Activated CD4-positive, alpha-beta T cell treated with anti-CD3 and anti-CD28 coated beads for 24 hours (primary cell): ENCODE data around the gene ZBTB46.

ENCODE experiments used
- DNase-seq, 2 donors: peaks; one replicate each; pipeline ENCODE4 v3.0.0-alpha.2; 2020; ENCODE audit warnings: low read depth in 2 of 2

The ZBTB46 gene

DNA sequence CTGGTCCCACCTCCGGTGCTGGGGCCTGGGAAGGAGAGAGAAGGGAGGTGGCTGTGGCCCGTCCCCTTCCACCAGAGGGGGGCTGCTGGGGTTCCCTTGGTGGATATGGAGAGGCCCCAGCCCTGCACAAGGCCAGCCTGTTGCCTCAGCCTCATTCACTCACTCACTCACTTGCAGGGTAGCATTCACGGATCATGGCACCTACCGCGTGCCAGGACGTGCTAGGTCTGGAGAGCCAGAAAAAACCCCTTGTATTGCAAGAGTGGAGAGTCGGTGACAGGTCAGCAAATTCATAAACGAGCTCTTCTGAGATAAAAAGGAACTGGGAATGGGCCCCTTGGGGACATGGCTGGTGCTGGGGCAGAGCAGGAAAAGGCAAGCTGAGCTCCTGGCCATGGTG is 6.4 kb upstream of the ZBTB46 start:
- DNase-seq = no peak

GRCh38 chr20:63836458-63837344 is 5.6 kb upstream of the ZBTB46 start:
- no peak for DNase-seq

DNA sequence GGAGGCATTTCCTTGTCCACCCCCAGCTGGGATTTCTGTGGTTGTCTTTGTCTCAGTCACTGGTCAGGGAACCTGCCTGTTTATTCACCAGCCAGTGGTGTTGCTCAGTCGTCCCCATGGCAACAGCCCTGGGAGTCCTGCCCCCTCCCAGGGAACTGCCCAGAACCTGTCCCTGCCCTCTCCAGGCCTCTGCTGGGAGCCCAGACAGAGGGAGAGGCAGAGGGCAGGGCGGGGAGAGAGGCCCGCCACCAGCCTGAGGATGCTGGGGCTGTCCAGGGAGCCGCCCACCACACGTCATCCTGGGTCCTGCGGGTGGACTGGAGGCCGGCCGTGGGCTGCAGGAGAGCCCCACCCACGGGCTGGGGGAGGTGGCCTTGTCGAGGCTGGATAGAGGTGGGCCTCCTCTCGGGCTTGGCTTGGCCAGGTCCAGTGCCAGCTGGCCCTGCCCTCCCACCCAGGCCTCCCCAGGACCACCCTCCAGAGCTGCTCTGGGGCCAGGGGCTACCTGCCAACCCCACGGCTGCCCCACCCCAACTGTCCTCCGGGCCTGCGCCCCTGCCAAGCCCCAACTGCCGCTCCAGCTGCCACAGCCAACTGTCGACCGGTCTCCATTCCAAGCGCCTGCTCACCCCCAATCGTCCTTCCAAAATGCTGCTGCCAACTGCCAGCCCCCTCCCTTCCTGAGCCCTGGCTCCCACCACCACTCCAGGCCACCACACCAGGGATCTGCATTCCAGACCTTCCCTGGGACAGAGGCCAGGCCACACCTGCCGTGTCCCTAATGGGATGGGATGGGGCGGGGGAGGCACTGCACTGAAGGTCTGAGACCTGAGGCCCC is 4.2 kb upstream of the ZBTB46 start:
- no peak for DNase-seq

DNA sequence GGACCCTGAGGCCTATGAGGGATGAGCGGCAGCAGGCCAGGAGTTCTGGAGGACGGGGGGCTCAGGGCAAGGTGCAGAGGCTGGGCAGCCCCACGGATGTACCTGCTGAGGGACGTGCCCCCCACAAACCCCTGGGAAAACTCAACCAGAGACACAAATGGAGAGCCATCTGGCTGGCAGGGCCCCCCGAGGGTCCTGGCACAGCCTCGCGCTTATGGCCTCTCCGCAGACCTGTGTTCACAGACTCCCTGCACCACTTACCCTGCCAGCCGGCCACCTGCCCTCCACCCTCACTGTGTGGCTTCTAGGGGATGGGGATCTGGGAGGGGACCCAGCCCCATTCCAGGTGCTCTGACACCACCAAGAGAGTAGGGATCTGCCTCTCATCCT is 3.4 kb upstream of the ZBTB46 start:
- DNase-seq = no peak

- DNase-seq = no peak
These were observed 2.9 kb upstream of the ZBTB46 start for GRCh38 chr20:63833776-63834490.

- no peak for DNase-seq
These were observed 1.1 kb upstream of the ZBTB46 start for GRCh38 chr20:63831993-63832686.

DNA sequence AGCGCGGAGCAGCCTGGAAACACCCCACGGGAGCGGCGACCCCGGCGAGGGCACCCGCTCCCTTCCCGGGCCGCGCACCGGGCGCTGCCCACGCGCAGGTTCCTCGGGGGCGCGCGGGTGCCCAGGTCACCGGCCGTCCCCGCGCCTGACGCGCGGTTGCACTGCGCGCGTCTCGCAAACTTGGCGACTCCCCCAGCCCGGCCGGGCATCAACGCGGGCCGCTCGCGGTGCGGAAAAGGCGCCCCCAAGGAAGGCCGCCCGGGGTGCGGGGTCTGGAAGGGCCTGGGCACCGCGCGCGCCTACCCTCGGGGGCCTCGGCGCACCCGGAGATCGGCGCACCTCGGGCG is 555 bp upstream of the ZBTB46 start:
- no peak for DNase-seq

- no peak for DNase-seq
These were observed 874 bp downstream of the ZBTB46 start for GRCh38 chr20:63829945-63830835.

DNA sequence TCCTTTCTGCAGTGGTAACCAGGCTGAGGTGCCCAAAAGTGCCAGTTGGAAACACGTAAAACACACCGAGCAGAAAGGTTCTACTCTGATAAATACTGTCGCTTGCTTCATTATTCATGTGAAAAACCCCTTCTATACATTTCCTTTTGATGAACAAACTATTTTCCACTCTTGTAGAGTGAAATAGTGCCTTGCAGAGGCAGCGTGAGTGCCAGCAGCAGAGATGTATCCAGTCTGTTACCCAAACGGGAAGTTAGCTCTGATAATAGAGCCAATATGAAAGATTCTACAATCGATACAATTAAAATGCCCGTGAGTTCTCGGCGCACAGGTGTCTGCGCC is 1.5 kb downstream of the ZBTB46 start:
- DNase-seq = no peak

DNA sequence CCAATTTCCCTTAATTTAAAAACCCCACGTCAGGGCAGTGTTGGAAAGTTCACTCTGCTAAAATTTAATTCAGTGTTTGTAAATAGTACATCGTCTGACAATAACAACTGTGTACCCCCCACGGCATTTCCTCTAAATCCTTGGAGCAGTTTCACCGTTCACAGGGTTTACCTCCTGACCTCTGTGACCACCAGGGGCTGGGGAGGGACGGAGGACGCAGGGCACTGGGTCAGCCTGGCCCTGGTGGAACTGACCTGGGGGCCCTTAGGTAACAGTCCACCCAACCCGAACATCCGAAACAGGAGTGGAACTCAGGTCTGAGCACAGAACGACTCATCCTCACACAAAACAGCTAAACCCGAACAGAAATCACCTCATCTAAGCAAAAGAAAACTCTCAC is 2.1 kb downstream of the ZBTB46 start:
- no peak for DNase-seq

DNA sequence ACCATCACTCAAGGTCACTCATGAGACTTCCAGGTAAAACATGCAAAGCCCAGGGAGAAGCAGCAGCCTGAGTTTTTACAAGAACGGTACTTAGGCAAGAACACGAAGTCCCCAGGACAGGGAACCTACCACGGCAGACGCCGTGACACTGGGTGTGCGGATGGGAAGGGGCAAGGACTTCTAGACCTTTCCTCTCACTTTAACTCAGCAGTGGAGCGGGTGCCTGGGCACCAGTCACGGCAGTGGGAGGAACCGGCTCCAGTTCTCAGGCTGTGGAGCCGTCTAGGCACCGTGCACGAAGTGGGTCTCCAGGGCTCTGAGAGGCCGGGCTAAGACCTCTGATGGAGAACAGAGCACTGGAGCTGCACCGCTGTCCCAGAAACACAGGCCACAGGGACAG is 2.5 kb downstream of the ZBTB46 start:
- DNase-seq = no peak

GRCh38 chr20:63828124-63828523 is 2.9 kb downstream of the ZBTB46 start:
- no peak for DNase-seq

GRCh38 chr20:63826753-63827152 is 4.3 kb downstream of the ZBTB46 start:
- no peak for DNase-seq

DNA sequence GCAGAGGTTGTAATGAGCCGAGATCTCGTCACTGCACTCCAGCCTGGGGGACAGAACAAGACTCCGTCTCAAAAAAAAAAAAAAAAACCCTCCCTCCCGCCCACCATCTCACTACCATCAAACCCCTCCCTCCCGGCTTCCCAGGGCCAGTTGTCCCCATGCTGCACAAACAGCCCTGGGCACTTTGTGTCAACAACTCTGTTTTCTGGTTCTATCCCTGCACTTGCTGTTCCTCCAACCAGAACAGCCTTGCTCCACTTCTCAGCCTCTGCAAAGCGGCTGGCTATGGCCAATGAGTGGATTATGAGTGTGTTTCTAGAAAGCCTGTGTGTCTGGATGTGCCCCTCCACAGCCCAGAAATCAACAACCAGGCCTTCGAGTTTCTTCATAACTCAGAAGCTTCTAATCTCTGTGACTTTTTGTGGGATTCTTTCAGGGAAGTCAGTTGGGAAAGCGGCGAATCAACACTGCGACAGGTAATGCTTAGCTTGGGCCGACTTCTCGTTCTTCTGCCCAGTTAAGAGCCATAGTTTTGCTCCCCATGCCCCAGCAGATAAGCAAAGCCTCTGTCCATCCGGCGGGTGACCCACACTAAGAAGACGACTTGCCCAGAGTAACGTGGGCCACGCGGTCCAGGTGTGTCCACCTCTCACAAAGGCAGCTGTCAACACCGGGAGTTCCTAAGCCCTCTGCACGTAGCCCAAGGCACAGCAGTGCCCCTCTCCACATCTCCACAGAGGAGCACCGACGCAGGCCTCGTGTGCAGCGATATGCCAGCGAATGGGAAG is 5.5 kb downstream of the ZBTB46 start:
- DNase-seq = no peak

- DNase-seq = no peak
These were observed 7.3 kb downstream of the ZBTB46 start for GRCh38 chr20:63823691-63824311.

- DNase-seq = no peak
These were observed 8.8 kb downstream of the ZBTB46 start for GRCh38 chr20:63822276-63822696.

DNA sequence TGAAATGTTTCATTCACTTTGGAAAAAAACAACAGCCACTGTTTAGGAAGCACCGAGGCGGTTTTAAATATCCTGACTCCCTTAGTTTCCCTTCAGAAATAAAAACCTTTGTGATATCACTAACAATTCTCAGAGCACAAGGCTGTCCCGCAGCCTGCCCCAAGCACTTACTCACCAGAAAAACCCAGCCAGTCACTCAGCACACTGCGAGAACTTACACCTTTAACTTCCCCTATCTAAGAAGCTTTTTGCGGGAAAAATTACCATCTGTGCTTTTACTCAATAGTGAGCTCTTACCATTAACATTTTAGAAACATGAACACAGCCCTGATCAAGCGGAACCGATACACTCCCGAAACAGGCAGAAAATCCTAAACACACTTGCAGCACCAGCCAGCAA is 9.3 kb downstream of the ZBTB46 start:
- DNase-seq = no peak

DNA sequence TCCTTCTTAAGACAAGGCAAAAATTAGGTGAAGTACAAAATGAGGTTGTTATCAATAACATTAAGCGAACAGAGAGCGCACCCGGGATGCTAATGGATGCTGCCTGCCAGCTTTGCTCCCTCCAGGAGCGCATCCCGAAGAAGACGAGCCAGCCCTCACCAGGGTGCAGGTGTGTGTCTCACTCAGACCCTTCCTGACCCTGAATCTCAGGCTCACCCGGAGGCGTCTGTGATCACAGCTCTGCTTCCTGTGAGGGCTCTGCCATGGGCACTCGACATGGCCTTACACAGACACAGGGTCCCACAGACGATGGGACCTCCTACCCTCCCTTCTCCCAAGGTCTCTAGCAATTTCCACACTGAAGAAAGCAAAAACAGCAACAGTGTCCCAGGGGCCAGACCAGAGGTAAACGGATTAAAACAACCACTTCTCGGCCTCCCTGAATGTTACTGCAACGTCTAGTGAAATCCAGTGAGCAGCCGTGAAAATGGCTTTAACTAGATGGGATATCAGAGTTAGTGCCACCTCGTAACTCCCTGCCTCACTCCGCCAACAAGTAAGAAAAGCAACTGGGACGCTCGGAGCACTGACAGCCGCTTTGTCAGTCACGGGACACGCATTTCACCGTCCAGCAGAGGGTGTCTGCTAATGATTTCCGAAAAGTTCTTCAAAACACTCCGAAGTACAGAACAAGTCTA is 11.7 kb downstream of the ZBTB46 start:
- DNase-seq = no peak
